ENCODE data around the gene RASAL1.
A peak's percentile ranks its signal among the peaks of the same experiment; 100 is the strongest.
"Not testable (repeated sequence)": the region's sequence is repeated elsewhere in the genome, so short reads cannot be mapped to it uniquely, and the experiment has no call there.

Gene RASAL1

GRCh38 chr12:113140706-113141105, 5.1 kb upstream of the RASAL1 start:
- DNase-seq (ENCODE audit: low read depth in 3 of 3), result no peak

GRCh38 chr12:113138826-113139225, 3.3 kb upstream of the RASAL1 start:
- no peak for DNase-seq (ENCODE audit: low read depth in 3 of 3)

DNA sequence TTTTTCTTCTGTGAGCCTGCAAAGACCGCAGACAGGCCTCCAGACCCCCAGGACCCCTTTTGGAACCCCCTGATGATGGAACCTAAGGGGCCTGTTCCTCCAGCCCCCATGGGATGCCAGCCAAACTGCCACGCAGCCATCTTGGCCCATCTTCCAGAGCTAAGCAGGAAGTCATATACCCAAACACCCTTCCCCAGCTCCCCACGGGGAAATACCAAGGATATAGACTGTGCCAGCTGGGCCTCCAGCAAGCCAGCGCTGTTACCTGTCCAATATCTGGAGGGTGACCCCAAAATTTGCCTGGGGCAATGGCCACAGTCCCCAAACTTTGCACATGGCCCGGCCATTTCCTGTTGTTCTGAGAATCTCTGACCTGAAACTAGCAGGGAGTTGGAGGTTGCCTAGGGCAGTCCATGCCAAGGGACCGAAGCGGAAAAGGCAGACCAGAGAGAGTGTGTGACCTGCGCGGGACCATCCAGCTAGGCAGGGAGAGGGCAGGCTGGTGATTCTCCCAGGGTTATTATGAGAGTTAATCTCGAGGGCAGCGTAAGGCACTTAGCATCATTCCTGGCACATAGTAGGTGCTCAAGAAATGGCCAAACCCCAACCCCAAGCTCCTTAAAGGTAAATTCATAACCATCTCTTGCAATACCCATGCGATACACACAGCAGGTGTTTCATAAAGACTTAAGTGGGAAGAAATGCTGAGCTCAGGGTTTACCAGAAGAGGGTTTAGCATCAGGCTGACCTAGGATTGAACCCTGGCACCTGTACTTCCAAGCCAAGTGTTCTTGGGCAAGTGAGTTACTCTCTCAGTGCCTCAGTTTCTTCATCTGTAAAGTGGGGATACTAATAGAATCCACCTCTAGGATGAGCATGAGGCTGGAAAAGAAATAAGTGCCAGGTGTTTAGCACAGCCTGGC, 2.6 kb upstream of the RASAL1 start:
- no peak for DNase-seq (ENCODE audit: low read depth in 3 of 3)

DNA sequence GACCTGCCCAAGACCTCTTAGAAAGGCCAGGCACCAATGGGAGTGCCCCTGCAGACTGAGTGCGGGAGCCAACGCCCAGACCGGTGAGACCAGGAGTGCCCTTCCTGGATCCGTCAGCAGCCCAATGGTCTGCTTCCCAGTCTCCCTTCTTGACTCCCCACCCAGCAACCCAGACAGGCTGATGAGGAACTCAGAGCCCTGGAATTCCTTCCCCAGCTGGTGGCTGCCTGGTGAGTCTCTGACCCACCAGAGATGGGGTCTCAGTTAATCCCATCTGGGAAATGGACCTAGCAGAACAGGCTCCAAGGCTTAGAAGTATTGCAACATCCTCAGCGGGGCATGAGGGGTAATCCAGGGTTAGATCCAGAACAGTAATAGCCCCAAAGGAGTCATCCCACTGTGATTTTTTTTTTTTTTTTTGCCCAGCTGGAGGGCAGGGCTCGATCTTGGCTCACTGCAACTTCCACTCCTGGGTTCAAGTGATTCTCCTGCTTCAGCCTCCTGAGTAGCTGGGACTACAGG, 1.5 kb upstream of the RASAL1 start:
- no peak for DNase-seq (ENCODE audit: low read depth in 3 of 3)

DNA sequence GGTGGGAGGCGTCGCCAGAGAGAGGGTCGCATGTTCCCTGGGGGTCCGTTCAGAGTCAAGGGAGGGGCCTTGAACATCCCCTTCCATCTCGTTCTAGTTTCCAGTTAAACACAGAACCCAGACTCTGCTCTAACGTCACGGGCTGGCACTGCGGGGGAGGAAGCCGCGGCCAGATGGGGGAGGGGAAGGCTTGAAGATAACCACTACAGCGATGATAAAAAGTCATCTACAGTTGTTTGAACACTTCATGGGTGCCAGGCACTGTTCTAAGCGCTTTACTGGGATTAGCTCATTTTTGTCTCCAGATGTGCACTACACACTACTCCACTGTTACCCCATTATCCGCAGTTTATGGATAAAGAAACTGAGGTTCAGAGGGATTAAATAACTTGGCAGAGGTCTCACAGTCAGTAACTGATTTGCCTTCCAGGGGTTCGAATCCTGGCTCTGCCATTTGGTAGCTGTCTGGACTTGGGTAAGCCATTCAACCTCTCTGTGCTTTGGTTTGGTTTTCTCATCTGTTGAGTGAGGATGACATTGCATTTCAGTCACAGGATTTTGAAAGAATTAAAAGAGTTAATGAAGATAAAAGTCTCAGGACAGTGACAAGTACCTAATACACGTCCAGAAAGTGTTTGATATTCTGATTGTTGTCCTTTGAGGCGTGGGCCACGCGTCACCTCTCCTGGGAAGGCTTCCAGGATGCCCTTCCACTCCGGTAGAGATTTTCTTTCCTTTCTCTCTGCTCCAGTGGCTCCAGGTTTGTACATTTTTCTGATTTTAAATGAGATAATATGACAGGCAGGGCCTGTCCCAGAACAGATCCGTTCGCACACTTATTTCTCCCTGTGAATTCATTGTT, 798 bp upstream of the RASAL1 start:
- DNase-seq (ENCODE audit: low read depth in 3 of 3), result peak in 2 of 3 experiments; percentile 37 to 54

- no peak for DNase-seq (ENCODE audit: low read depth in 3 of 3)
Observed at GRCh38 chr12:113134521-113134951, 1.0 kb downstream of the RASAL1 start.

GRCh38 chr12:113134071-113134470, 1.5 kb downstream of the RASAL1 start:
- DNase-seq (ENCODE audit: low read depth in 3 of 3), result no peak

DNA sequence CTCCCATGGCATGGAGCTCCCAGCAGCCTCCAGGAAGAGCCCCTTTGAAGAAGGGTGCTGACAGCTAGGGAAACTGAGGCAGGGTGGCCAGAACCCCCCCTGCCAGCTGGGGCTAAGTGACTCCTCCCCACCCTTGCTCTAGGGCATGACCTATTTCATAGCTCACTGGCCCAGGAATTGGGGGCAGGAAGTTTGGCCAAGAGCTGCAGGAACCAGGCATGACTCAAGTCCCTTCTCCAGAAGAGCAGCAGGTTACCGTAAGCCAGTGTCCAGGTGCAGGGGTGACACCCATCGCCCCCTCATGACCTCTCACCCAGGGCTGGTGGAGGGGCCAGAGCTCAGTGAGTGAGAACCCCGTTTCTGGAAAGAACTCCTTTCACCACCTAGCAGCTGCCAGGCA, 1.9 kb downstream of the RASAL1 start:
- no peak for DNase-seq (ENCODE audit: low read depth in 3 of 3)

GRCh38 chr12:113133036-113133435, 2.5 kb downstream of the RASAL1 start:
- DNase-seq (ENCODE audit: low read depth in 3 of 3), result no peak

GRCh38 chr12:113131556-113131955, 4.0 kb downstream of the RASAL1 start:
- no peak for DNase-seq (ENCODE audit: low read depth in 3 of 3)

DNA sequence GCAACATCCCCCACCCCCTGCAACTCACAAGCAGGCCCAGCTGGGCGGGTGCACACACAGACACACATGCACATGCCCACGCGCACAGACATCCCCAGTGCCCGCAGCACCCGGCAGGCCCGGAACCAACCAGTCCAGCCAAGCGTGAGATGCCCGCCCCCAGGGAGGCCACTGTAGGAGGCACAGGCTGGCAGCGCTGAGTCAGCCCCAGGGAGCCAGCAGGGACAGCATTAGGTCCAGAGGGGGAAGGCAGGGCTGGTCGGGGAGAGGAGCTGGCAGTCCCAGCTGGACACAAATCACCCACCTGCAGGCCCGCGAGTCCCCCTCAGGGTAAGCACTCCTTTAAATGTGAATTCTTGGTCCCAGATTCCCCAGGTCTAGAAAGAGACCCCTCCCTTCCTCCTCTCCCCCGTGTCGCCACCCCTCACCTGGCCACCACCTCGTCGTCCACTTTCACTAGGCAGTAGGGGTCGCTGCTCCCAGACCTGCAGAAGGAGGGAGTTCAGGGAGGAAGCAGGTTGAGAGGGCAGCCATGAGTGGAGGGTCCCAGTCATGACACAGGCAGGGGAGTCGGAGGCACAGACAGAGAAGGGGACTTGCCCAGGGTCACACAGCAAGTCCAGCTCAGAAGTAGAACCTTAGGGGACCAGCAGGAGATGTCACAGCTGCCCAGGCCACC, 5.0 kb downstream of the RASAL1 start:
- DNase-seq (ENCODE audit: low read depth in 3 of 3), result no peak

GRCh38 chr12:113129664-113130456, 5.7 kb downstream of the RASAL1 start:
- DNase-seq (ENCODE audit: low read depth in 3 of 3), result no peak

DNA sequence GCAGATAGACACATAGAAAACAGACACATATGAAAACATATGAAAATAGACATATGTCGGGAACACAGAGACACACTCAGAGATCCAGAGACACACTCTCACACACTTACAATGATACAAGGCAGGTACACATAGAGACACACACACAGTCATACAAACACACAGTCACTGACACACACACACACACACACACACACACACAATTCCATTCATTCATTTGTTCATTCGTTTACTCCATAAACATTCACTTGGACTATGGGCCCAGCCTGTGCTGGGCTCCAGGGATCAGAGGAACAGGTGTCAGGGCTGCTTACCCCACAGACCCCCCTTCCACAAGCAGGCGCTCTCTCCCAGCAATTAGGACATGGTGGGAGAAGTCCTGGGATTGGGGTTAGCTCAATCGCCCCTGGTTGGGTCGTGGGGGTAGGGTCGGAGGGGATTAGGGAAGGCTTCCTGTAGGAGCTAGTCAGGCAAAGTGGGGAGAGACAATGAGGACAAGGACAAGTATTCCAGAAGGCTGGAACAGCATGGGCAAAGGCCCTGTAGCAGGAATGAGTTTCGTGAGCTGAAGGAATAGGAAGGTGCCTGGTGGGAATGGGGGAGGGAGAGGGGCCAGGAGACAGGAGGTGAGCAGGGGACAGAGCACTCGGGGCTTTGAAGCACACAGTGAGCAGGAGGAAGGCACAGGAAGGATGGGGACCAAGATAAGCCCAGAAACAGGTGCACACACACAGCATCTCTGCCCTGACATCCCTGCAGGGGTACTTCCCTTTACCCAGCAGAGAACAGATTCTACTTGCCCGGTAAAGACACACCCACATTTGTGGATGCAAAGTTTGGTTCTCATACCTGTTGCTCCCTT, 6.5 kb downstream of the RASAL1 start:
- DNase-seq (ENCODE audit: low read depth in 3 of 3), result no peak

- DNase-seq (ENCODE audit: low read depth in 3 of 3), result no peak
Observed at GRCh38 chr12:113127791-113128199, 7.8 kb downstream of the RASAL1 start.

DNA sequence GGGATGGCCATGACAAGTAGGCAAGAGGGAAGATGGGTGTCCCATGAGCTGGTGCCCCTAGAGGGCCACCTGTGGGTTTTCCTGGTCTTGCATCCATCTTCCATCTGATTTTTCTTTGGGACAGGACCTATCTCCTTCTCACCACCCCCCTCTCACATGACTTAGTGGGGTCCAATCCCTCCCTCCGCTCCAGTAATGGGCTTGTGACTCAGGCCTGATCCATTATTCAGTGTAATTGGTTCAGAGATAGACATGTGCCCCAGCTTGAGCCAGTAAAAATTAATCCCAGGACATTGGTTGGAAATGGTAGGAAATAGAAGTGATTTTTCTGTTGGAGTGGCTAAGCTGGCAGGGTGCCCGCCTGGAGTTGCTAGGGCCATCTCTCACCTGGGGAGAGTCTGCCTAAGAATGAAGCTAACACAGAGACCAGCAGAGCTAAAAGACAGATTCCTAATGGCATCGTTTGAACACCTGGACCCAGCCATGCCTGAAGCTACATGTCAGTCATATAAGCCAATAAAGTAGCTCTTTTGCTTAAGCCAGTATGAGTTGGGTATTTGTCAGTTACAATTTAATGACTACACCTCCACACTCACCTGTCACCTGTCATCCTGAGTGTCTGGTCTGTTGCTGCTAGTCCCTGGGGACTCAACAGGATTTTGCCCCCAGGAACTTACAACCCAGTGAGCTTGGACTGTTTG, 14.7 kb downstream of the RASAL1 start:
- no peak for DNase-seq (ENCODE audit: low read depth in 3 of 3)

- no peak for DNase-seq (ENCODE audit: low read depth in 3 of 3)
Observed at GRCh38 chr12:113119980-113120669, 15.4 kb downstream of the RASAL1 start.

- no peak for DNase-seq (ENCODE audit: low read depth in 3 of 3)
Observed at GRCh38 chr12:113118142-113118541, 17.4 kb downstream of the RASAL1 start.

DNA sequence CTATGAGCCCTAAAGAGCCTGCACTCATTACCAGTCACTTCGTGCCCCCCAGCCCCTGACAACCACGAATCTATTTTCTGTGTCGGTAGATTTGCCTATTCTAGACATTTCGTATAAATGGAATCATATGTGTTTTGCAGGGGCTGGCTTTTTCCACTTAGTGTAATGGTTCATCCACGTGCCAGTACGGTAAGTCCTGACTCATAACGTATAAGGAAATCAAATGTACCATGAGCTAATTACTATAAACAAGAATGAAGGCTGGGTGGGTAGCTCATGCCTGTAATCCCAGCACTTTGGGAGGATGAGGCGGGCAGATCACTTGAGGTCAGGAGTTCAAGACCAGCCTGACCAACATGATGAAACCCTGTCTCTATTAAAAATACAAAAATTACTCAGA, 17.9 kb downstream of the RASAL1 start:
- DNase-seq (ENCODE audit: low read depth in 3 of 3), result not testable (repeated sequence)

- no peak for DNase-seq (ENCODE audit: low read depth in 3 of 3)
Observed at GRCh38 chr12:113116875-113117274, 18.7 kb downstream of the RASAL1 start.
